ENCODE data around the gene KLK4. TPM values are rescaled to one million over a fixed set of nuclear protein-coding genes. Genes with fewer than 3 reads are reported as not detected.

KLK4 gene
- total and polyA plus RNA-seq, 10 of the 15 experiments (the other 5 are each of a cell fraction or from before 2014, with no cell fraction given) = 0.06 to 0.31 TPM; not detected in 8

GRCh38 chr19:50910722-50911121 is 473 bp downstream of the KLK4 start (continued):
- TF ChIP-seq RAD21 (IDR thresholded peaks at IDR 0.05; ENCODE audit: insufficient read depth, low read depth, low read length) = no peak
- no peak for TF ChIP-seq YY1 (IDR thresholded peaks at IDR 0.05; ENCODE audit: low read depth, low read length)
- no peak for TF ChIP-seq MEF2B (IDR thresholded peaks at IDR 0.05; ENCODE audit: partially characterized antibody, poor library complexity, severe bottlenecking)
- TF ChIP-seq, protein P1, sequence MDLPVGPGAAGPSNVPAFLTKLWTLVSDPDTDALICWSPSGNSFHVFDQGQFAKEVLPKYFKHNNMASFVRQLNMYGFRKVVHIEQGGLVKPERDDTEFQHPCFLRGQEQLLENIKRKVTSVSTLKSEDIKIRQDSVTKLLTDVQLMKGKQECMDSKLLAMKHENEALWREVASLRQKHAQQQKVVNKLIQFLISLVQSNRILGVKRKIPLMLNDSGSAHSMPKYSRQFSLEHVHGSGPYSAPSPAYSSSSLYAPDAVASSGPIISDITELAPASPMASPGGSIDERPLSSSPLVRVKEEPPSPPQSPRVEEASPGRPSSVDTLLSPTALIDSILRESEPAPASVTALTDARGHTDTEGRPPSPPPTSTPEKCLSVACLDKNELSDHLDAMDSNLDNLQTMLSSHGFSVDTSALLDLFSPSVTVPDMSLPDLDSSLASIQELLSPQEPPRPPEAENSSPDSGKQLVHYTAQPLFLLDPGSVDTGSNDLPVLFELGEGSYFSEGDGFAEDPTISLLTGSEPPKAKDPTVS (IDR thresholded peaks at IDR 0.05; ENCODE audit: low read depth, low read length) = no peak
- TF ChIP-seq, protein P2, sequence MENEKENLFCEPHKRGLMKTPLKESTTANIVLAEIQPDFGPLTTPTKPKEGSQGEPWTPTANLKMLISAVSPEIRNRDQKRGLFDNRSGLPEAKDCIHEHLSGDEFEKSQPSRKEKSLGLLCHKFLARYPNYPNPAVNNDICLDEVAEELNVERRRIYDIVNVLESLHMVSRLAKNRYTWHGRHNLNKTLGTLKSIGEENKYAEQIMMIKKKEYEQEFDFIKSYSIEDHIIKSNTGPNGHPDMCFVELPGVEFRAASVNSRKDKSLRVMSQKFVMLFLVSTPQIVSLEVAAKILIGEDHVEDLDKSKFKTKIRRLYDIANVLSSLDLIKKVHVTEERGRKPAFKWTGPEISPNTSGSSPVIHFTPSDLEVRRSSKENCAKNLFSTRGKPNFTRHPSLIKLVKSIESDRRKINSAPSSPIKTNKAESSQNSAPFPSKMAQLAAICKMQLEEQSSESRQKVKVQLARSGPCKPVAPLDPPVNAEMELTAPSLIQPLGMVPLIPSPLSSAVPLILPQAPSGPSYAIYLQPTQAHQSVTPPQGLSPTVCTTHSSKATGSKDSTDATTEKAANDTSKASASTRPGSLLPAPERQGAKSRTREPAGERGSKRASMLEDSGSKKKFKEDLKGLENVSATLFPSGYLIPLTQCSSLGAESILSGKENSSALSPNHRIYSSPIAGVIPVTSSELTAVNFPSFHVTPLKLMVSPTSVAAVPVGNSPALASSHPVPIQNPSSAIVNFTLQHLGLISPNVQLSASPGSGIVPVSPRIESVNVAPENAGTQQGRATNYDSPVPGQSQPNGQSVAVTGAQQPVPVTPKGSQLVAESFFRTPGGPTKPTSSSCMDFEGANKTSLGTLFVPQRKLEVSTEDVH (IDR thresholded peaks at IDR 0.05; ENCODE audit: low read depth, partially characterized antibody) = no peak
- TF ChIP-seq, protein P3, sequence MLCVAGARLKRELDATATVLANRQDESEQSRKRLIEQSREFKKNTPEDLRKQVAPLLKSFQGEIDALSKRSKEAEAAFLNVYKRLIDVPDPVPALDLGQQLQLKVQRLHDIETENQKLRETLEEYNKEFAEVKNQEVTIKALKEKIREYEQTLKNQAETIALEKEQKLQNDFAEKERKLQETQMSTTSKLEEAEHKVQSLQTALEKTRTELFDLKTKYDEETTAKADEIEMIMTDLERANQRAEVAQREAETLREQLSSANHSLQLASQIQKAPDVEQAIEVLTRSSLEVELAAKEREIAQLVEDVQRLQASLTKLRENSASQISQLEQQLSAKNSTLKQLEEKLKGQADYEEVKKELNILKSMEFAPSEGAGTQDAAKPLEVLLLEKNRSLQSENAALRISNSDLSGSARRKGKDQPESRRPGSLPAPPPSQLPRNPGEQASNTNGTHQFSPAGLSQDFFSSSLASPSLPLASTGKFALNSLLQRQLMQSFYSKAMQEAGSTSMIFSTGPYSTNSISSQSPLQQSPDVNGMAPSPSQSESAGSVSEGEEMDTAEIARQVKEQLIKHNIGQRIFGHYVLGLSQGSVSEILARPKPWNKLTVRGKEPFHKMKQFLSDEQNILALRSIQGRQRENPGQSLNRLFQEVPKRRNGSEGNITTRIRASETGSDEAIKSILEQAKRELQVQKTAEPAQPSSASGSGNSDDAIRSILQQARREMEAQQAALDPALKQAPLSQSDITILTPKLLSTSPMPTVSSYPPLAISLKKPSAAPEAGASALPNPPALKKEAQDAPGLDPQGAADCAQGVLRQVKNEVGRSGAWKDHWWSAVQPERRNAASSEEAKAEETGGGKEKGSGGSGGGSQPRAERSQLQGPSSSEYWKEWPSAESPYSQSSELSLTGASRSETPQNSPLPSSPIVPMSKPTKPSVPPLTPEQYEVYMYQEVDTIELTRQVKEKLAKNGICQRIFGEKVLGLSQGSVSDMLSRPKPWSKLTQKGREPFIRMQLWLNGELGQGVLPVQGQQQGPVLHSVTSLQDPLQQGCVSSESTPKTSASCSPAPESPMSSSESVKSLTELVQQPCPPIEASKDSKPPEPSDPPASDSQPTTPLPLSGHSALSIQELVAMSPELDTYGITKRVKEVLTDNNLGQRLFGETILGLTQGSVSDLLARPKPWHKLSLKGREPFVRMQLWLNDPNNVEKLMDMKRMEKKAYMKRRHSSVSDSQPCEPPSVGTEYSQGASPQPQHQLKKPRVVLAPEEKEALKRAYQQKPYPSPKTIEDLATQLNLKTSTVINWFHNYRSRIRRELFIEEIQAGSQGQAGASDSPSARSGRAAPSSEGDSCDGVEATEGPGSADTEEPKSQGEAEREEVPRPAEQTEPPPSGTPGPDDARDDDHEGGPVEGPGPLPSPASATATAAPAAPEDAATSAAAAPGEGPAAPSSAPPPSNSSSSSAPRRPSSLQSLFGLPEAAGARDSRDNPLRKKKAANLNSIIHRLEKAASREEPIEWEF (IDR thresholded peaks at IDR 0.05; ENCODE audit: insufficient replicate concordance, low read depth, low read length) = no peak
- TF ChIP-seq USF2 (IDR thresholded peaks at IDR 0.05; ENCODE audit: borderline replicate concordance, low read depth, low read length) = no peak
- no peak for TF ChIP-seq ZSCAN29 (IDR thresholded peaks at IDR 0.05)
- no peak for TF ChIP-seq PKNOX1 (IDR thresholded peaks at IDR 0.05)
- TF ChIP-seq CREM (IDR thresholded peaks at IDR 0.05; ENCODE audit: low read depth) = no peak

All from GM12878 (cell line).